GM21723 (cell line): ENCODE results near the gene RNF31.
A peak's percentile ranks its signal among the peaks of the same experiment; 100 is the strongest.

Experiments used
- ATAC-seq: cut with Tn5 transposase; IDR thresholded peaks from one replicate; pipeline ENCODE4 v1.9.1; 2021; ENCODE audit warnings: mild to moderate bottlenecking, moderate library complexity; ENCODE audit not compliant: unreplicated experiment

The RNF31 gene

GRCh38 chr14:24181371-24182077, 34.2 kb downstream of the RNF31 start:
- no peak for ATAC-seq

DNA sequence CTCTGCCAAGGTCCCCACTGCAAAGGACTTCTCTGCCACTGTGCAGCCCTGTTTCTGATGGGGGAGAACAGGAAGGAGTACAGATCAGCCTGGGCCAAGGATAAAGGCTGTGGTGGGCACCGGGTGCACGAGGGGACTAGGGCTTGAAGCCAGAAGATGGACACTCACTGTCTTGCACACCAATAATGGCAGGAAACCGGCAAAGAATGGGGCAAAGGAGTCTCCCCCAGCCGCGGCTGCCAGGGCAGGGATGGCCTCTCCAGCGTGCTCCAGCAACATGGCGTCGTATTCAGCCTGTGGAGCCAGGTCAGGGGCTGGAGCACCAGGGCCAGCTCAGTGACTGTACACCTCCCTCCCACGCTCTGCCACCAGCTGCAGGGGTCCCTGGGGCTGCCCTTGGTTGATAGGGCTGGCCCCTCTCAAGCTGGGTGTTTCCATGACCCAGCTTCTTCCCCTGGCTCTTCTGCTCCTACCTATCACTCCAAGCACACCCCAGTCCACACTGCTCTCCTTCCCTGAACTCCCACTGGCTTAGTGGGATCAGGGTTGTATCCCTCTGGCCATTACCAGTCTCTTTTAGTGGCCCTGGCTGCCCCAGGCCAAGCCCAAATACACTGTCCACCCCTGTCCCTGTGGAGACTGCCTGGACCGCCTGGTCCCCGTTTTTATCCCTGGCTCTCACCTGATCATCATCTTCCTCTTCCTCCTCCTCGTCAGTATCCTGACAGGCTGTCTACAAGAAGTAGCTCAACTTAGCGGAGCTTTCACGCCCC, 35.0 kb downstream of the RNF31 start:
- no peak for ATAC-seq

GRCh38 chr14:24183014-24183481, 35.8 kb downstream of the RNF31 start:
- no peak for ATAC-seq

- ATAC-seq: no peak
These were observed 37.0 kb downstream of the RNF31 start for GRCh38 chr14:24184104-24184970.

GRCh38 chr14:24185026-24185425, 37.7 kb downstream of the RNF31 start:
- ATAC-seq: no peak

GRCh38 chr14:24185741-24186140, 38.4 kb downstream of the RNF31 start:
- ATAC-seq: no peak

- no peak for ATAC-seq
These were observed 39.7 kb downstream of the RNF31 start for GRCh38 chr14:24186831-24187538.

DNA sequence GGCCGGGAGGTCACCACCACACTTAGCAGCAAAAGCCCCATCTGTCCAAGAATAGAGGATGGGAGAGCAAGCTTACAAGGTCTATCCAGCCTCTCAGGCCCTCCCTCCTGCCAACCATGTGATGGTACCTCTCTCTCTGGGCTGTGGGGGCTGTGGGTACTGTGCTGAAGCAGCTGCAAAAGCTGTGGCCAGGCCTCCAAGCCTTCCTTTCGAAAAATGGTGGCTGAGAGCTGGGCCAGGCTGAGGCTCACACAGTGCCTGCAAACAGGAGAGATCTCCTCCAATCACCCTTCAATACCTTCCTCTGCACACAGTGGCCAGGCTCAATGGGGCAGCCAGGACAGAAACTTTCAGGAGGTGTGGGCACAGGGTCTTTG, 40.2 kb downstream of the RNF31 start:
- no peak for ATAC-seq

DNA sequence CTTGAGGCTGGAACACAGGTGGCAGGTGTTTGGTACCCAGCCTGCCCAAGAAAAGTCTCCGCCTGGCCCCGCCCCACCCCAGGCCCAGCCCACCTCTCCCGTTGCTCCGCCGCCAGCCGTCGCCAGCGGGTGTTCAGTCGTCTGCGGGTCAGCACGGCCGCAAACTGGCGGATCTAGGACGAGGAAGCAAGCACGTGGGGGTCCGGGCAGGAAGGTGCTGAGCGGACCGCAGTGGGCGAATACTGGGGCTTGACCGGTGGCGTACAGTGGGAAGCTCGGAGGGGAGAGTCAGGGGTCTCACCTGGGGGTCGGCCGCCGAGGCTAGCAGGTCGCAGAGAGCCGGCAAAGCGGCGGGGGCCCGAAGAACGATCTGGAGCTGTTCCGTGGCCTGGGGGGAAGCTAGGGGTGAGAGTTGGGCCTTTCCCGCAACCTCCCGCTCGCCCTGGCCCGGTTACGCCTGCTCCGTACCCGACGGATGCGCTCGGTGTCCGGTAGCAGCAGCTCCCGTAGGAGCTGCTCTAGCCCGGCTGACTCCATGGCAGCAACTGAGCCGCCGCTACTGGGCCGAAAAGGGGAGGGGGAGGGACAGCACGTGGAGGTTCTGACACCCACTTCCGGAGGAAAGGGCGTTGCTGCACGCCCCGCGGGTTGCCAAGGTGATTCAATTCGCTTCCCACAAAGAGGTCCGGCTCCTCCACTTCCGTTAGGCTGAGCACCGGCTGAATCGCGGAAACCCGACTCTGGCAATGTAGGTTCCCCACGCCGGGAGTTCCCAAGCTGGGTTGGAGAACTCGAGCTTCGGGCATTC, 41.2 kb downstream of the RNF31 start, which contains the start of gene IPO4:
IPO4 (minus strand) TSS at position 566 of the 808 bp plus-strand sequence; CDS start at position 537, 29 bp downstream.
- peak; percentile 85 for ATAC-seq

GRCh38 chr14:24189059-24189375, 41.7 kb downstream of the RNF31 start:
- no peak for ATAC-seq

DNA sequence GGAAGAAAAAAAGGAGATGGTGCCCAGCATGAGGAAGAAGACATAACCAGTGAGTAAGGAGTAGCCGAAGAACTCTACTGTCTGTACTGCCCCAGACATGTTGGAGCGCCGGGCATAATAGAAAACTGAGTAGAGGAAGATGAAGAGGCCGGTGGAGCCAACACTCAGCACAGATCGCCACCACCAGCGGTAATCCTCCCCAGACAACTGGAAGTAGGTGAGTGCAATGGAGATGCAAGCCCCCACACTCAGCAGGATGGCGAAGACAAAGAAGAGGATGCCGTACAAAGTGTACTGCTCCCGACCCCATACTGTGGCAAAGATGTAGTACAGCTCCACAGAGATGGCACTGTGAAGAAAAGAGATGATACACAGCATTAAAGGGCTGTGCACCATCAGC, 42.2 kb downstream of the RNF31 start:
- ATAC-seq: no peak

DNA sequence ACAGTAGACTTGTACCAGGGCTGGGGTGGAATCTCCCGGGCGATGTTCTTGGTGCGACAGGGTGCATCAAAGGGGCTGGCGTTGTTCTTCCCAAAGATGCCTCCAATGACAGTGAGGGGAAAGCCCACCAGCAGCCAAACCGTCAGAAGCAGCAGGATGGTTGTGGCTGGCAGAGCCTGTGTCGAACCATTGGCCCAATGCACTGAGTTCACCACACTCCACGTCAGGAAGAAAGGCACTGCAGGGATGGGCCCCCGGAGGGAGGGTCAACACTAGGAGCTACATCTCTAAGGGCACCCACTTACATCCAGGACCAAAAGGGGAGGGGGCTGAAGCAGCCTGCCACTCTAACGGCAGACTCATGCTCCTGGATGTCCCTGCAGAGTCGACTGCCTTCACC, 43.1 kb downstream of the RNF31 start:
- ATAC-seq: no peak

GRCh38 chr14:24192933-24193332, 45.6 kb downstream of the RNF31 start:
- no peak for ATAC-seq

DNA sequence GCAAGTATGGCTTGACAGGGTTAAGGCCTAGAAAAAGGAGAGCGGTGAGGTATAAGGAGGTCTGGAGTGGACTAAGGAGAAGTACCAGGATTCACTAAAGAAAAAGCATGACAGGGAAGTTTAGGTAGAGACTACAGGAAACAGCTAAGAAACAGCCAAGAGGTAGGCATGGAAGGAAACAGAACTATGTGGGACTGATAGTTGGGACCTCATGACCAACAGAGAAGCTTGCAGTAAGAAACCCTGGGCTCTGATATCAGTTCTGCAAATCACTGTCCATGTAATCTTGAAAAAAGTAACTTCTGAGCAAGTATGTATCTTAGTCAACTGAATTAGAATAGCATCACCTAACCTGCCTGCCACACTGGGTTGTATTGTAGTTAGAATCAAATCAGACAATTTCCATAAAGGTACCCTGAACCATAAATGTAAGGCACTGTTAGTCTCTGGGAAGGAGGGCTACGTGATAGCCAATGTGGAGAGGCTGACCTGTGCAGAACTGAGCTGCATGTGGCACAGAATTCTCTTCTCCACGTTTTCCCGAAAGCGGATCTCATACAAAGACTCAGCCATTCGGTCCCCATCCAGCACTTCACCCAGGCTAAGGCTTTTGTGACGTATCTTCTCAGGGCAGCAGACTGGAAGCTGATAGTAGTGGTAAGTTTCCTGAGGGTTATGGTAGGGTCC, 47.0 kb downstream of the RNF31 start:
- no peak for ATAC-seq

DNA sequence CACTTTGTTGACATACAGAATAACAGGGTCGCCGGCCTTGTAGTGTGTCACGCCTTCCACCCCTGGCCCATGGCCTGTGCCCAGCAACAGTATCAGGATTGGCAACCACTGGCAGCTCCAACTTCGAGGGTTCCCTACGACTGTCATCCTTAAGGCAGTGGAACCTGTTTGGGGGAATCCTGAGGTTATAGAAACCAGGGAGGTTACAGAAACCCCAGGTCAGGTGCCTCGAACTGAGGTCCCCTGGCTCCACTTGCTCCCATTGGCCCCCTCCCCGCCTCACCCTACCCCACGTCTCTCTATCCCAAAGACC, 47.5 kb downstream of the RNF31 start:
- ATAC-seq: no peak

DNA sequence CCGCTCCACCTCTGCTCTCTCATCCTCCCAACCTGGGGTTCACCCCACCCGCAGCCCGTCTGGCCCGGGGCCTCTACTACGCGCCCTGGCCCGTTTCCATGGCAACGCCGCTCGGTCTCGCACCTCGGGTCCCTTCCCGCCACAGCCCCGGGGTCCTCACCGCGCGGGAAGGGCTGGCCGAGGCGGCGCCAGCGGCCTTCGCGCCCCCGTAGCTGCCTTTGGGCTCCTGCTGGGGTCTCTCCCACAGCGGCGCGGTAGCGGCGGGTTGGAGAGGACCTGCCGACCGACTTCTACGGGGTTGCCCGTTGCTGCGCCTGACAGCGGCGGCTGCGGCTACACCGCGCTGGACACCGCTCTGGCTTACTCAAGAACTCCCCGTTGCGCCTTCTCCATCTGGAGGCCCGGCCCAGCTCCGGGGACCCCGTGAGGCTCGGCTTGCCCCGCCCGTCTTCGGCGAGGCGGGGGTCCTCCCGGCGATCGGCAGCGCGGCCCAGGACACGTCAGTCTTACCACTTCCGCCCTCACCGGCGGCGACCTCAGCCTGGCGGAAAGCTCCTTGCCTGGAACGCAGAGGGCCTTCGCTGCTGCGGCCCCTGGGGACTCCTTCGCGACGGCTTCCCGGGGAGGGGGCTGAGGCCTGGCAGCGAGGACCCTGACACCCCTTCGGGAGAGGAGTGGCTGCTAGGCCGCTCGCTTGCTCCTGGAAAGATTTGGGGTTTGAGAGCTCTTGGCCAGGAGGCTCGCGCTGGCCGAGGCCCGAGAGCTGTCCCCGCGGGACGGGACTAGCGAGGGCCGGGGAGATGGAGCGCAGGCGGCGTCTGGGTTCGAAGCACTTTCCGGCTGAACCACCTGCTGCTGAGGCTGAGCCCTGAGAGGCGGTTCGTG, 48.1 kb downstream of the RNF31 start, which contains the start of gene TM9SF1:
TM9SF1 (minus strand) TSS at position 256 of the 885 bp plus-strand sequence. CDS start 422 bp downstream, outside the sequence.
- ATAC-seq: peak; percentile 90

GRCh38 chr14:24196071-24197055, 49.1 kb downstream of the RNF31 start:
- ATAC-seq: peak; percentile 20
